Astrocyte of the spinal cord (primary cell): ENCODE results near the gene INPP4B.
A peak's percentile ranks its signal among the peaks of the same experiment; 100 is the strongest.

Experiments used
- DNase-seq: peaks from one replicate; pipeline ENCODE4 v3.0.0; 2011; ENCODE audit warnings: low read depth, low spot score
- H3K4me3 ChIP-seq: 2 replicates; pipeline ENCODE4 v1.5.1; 2011; ENCODE audit warnings: low read depth, mild to moderate bottlenecking, low read length, moderate library complexity
- CTCF ChIP-seq: IDR thresholded peaks from 2 replicates; pipeline ENCODE4 v1.5.1; 2012; ENCODE audit warnings: low read depth, mild to moderate bottlenecking, low read length, inconsistent platforms
- in situ Hi-C: cut with HindIII; loops from 2 replicates; pipeline ENCODE4 v1.10.0; 2017; ENCODE audit warnings: low sequenced_read_pairs

The INPP4B gene

GRCh38 chr4:142211444-142211843, 634.7 kb downstream of the INPP4B start:
- DNase-seq: no peak
- TF ChIP-seq CTCF: no peak
- H3K4me3 ChIP-seq: no peak overlapping the region
- in situ Hi-C loops: no loop called here

- no peak overlapping the region for H3K4me3 ChIP-seq
- in situ Hi-C loops: no loop called here
- no peak for TF ChIP-seq CTCF
- no peak for DNase-seq
These were observed 642.6 kb downstream of the INPP4B start for GRCh38 chr4:142203505-142203904.

- no peak overlapping the region for H3K4me3 ChIP-seq
- in situ Hi-C loops: no loop called here
- DNase-seq: no peak
- TF ChIP-seq CTCF: no peak
These were observed 643.4 kb downstream of the INPP4B start for GRCh38 chr4:142202404-142203332.

GRCh38 chr4:142201041-142201440, 645.1 kb downstream of the INPP4B start:
- DNase-seq: no peak
- in situ Hi-C loops: no loop called here

GRCh38 chr4:142194905-142195304, 651.2 kb downstream of the INPP4B start:
- TF ChIP-seq CTCF: no peak
- no peak overlapping the region for H3K4me3 ChIP-seq
- in situ Hi-C loops: no loop called here
- DNase-seq: peak; percentile 26

More at GRCh38 chr4:142201041-142201440, 645.1 kb downstream of the INPP4B start:
- TF ChIP-seq CTCF: no peak
- H3K4me3 ChIP-seq: no peak overlapping the region

GRCh38 chr4:142191901-142192300, 654.2 kb downstream of the INPP4B start:
- in situ Hi-C loops: no loop called here
- no peak for DNase-seq
- TF ChIP-seq CTCF: no peak
- H3K4me3 ChIP-seq: no peak overlapping the region
